HG03039 (cell line): ENCODE measurements around the gene RNF212.

ENCODE experiments used
- ATAC-seq: cut with Tn5 transposase; IDR thresholded peaks from one replicate; pipeline ENCODE4 v1.9.1; 2021; ENCODE audit warnings: mild to moderate bottlenecking, moderate library complexity; ENCODE audit not compliant: unreplicated experiment

The RNF212 gene

DNA sequence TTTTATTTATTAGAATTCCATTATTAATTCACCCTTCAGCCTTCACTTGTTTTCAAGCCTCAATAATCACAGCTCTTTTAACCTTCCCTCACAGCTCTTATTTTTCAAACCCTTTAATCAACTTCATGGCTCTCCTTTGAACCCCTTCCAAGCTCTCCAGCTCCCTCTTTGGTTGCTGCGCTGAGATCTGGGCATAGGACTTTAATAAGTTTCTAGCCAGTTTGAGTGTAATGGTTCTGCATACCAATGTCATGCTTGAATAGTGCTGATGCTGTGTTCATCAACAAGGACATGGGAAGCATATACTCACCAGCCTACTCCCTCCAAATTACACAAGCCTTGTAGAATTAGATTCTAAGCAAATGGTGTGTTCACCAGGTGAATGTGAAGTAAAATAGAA lies 3.5 kb upstream of the RNF212 start:
- ATAC-seq: no peak

GRCh38 chr4:1115528-1116293 lies 2.3 kb upstream of the RNF212 start:
- ATAC-seq: no peak

- ATAC-seq: no peak
Measured at GRCh38 chr4:1112821-1113182, 562 bp downstream of the RNF212 start.

DNA sequence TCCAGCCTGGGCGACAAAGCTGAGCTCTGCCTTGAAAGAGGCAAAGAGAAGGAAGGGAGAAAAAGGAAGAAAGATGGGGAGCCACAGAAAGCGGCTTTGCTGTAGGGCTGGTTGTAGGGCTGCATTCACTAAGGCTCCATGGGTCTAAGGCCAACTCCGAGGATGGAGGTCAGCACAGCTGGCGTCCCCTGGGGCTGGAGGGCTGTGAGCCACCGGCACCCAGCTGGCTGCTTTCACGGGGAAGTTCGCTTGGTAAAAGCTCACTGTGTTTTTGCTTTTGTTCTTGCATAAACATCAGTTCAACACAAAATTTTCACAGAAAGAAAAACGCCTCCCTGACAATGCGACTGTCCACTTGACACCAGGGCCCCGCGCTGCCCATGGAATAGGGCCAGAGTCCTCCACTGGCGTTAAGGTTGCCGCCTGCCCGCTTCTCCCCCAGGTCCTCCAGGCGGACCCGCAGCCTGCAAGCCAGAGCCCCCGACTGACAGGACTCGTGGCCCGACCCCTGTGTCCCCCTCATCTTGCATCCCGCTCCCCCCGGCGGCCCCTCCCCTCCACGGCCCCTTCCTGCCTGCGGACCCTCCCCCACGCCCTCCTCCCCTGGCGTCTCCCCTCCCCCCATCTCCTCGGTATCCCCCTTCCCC lies 1.1 kb downstream of the RNF212 start:
- ATAC-seq: no peak

GRCh38 chr4:1111259-1111809 lies 2.0 kb downstream of the RNF212 start:
- ATAC-seq: no peak

DNA sequence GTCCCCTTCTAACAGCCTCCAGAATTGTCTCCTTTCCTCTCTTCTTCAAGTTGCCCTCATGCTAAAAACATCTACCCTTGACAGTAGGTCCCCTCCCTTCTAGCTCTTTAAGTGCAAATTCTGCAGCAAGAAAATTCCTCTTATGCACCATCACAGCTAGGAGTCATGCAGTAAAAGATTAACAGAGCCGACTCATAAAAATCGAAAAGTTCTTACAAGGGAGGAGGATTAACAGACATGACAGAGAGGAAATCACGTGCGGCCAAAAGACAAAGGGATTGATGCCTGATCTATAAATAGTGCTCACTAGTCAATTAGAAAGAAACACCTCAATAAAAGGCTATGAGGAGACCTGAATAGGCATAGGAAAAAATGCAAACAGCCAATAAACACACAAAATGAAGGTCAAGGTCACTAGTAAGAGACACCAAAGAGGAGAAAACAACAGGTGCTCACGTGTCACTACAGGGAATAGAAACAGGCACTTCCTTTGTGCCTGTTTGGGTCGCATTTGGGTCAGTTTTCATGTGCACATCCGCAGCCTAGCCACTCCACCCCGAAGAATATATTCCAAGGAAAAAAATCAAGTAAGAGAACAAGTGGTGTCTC lies 3.4 kb downstream of the RNF212 start:
- ATAC-seq: no peak

DNA sequence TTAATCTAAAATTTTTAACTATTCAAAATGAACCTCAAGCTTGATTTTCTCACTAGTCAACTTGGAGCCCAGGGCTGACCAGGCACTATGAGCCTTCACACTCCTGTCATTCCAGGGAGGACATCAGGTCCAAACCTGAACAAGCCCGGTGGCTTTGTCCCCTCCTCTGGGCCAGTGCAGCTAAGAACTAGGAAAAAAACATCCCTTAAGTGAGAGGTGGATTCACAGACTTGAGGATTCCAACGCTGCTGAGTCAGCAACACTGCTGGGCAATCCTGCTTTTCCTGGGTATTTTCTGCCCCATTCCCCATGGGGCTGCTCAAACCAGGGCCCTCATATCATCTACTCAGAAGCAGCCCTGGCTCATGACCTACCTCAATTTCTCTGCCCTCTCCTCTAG lies 4.0 kb downstream of the RNF212 start:
- no peak for ATAC-seq

DNA sequence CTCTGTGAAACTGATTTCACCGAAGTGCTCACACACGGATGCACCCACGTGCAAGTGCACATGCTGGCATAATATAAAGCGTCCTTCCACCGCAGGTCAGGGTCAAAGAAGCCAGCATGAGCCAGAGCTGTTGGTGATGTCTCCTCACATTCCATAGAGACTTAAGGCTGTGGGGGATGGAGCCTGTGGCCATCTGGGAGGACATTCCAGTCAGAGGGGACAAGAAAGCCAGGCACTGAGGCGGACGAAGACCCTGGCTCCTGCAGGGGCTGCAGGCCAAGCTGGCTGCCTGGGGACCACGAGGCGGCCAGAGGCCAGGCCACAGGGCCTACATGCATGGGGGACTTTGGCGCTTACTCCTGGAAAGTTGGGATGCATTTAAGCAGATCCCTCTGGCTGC lies 7.7 kb downstream of the RNF212 start:
- no peak for ATAC-seq

DNA sequence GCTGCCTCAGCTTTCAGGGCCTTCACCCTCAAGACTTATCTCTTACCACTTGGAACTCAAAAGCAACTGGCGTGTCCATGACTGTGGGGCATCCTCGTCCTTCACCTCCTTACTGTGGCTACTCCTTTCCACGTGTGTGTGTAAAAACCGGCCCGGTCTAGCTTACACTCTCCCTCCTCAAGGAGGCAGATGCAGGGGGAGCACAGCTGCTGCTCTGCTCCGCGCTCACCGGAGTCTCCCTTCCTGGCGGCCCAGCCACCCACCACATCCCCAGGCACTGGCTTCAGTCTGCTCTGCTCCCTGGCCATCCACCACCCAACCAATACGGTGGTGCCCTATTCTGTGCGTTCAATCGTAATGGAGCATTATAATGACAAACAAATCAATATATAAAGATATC lies 8.3 kb downstream of the RNF212 start:
- ATAC-seq: no peak

- ATAC-seq: no peak
Measured at GRCh38 chr4:1104647-1105046, 8.7 kb downstream of the RNF212 start.

DNA sequence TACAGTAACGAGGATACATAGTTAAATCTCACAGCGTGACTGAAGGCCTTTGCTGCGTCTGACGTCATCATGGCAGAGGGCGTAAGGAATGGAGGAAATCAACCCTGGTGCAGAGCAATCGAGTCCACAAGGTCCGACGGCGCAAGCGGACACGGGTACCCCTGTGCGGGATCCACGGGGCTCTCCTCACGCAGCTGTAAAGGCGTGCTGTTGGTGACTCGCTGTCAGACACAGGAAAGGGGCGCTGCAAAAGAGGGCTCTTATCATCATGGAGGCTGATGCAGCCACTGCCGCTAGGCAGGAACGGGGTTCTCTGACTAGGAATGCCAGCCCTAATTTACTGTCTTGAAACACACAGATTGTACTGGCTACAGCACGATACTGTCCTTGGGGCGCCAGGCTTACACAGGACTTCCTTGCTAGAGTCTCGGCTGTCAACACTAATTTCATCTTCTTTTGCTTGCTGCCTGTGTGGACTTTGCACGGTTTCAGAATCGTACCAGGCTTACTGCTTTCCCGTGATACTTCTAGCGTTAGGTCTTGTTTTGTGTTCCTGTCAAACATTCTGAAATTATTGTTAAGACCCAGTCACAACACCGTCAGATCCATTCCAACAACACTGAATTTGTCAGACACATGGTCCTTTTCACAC lies 13.6 kb downstream of the RNF212 start:
- no peak for ATAC-seq

DNA sequence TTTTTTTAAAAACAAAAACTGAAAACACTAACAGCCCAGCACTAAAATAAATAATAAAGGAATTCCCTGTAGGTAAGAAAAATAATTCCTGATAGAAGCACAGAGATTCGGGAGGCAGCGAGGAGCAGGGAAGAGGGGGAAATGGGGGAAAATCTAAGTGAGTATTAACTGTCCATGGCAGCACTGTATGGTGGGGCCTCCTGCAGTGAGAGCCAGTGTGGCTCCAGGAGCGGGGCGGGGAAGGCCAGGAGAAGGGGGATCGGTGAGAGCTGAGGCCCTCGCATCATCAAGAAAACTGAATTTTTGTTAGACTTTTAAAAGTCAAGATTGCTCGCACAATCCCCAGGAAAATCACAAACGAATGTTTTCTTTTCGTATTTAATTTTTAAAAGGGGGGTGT lies 14.1 kb downstream of the RNF212 start:
- ATAC-seq: no peak

- no peak for ATAC-seq
Measured at GRCh38 chr4:1098311-1098925, 14.9 kb downstream of the RNF212 start.

DNA sequence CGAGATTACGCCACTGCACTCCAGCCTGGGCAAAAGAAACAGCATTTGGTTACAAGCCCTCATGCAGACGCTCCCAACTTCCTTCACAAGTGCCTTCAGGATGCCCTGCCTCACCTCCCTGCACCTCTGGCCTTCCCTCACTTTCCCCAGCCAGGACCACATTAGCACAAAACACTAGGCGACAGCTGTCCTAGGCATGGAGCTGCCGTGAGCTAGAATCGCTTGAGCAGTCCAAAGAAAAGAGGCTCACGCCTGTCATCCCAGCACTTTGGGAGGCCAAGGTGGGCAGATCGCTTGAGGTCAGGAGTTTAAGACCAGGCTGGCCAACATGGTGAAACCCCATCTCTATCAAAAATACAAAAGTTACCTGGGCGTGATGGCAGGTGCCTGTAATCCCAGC lies 15.8 kb downstream of the RNF212 start:
- ATAC-seq: no peak

DNA sequence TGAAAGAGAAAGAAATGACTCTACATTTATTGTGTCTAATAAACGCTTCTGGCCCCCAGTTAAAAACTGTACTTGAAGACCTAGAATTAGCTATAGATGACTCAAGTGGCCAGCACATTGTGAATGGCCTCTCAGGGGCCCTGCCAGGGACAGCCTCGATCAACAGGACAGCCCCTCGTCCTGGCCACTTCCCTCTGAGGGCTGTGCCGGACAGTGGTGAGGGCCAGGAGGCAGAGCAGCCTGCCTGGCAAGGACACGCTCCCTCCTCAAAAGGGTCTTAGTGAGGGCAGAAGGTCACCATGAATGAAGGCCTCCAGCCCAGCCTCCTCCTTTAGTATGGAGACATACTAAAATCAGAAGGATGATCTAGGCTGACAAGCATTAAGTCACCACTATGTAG lies 16.5 kb downstream of the RNF212 start:
- ATAC-seq: no peak

DNA sequence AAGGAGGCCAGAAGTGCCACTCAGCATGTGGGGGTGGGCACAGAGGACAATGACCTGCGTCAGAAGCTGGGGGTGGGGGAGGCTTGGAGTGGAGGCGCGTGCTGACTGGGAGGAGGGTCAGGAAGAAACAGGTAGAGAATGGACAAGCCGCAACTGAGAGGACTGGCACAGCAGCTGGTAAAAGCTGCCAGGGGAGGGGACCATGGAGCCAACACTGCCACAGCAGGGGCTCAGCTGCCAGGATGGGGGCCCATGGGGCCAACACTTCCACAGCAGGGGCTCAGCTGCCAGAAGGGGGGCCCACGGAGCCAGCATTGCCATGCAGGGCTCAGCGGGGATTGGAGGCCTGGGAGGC lies 19.1 kb downstream of the RNF212 start:
- ATAC-seq: no peak

- no peak for ATAC-seq
Measured at GRCh38 chr4:1093391-1094335, 19.7 kb downstream of the RNF212 start.

DNA sequence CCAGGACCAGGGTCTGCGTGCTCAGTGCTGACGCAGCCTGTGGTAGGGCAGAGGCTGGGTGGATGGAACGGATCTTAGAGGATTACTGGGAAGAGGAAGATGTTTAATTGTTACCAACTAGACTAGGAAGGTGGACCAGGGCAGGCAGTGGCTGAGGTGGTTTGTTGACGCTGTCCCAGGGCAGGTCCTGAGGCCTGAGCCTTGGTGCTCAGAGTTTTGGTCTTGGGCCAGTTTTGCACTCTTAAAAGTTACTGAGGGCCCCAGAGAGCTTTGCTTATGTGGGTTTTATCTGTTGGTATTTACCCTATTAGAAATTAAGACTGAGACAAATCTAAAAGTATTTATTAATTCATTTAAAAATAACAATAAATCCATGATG lies 20.4 kb downstream of the RNF212 start:
- no peak for ATAC-seq

- no peak for ATAC-seq
Measured at GRCh38 chr4:1092026-1092982, 21.1 kb downstream of the RNF212 start.
